Measurements from ENCODE around the gene NOP10.
A peak's percentile ranks its signal among the peaks of the same experiment; 100 is the strongest.
"Not testable (repeated sequence)": the region's sequence is repeated elsewhere in the genome, so short reads cannot be mapped to it uniquely, and the experiment has no call there.

Gene NOP10

GRCh38 chr15:34342737-34343575, at the start of gene NOP10, which contains the start of gene NUTM1:
NOP10 (minus strand) TSS chr15:34343136; CDS start chr15:34343073, 63 bp downstream.
NUTM1 (plus strand) TSS chr15:34343315; CDS start chr15:34343697, 382 bp downstream.
- Histone ChIP-seq H3K4me3 (ENCODE audit: low read depth, low read length, poor library complexity, severe bottlenecking) (peak within 1 kb of the TSS; percentile 79), H3K36me3 (ENCODE audit: insufficient read depth, low read length) (peaks cover 21% of the 10 kb centered on the region), H2AFZ (ENCODE audit: low read length) (peak within 1 kb of the TSS; percentile 95; the same call in 1 of the 2 replicates), H3F3A (ENCODE audit: insufficient read depth, low read length) (0 out of 2 replicates have a peak, but pooled peaks cover 3% of the 10 kb centered on the region), H3K27me3 (ENCODE audit: insufficient read depth, low read length) (peaks cover 1% of the 10 kb centered on the region; the same call in 1 of the 2 replicates), H3K4me2 (ENCODE audit: low read length) (peak within 1 kb of the TSS; percentile 36), H3K4me1 (ENCODE audit: insufficient read depth, low read length, severe bottlenecking) (peaks cover 14% of the 10 kb centered on the region), H3K9me3 (ENCODE audit: low read length) (no peaks in the 10 kb centered on the region), H3K27ac (ENCODE audit: low read depth, low read length, poor library complexity, severe bottlenecking) (peak within 1 kb of the TSS; percentile 37), H3K9ac (ENCODE audit: low read length) (peak within 1 kb of the TSS; percentile 80), H3K9me2 (ENCODE audit: low read depth, low read length) (no peaks in the 10 kb centered on the region), H3K79me2 (ENCODE audit: insufficient read depth, low read length) (peaks cover 7% of the 10 kb centered on the region), H4K20me1 (ENCODE audit: insufficient read depth, low read length) (no peaks in the 10 kb centered on the region)
- TF ChIP-seq CTCF (IDR thresholded peaks at IDR 0.05; ENCODE audit: low read length) (peak; percentile 93), EZH2 (IDR thresholded peaks at IDR 0.05; ENCODE audit: borderline replicate concordance, low read length) (no peak)

GRCh38 chr15:34389594-34390086, 46.7 kb upstream of the NOP10 start:
- H4K20me1 ChIP-seq (ENCODE audit: insufficient read depth, low read length); H3K9me3 ChIP-seq (ENCODE audit: low read length); H3K27ac ChIP-seq (ENCODE audit: low read depth, low read length, poor library complexity, severe bottlenecking); H3K36me3 ChIP-seq (ENCODE audit: insufficient read depth, low read length); H3K9ac ChIP-seq (ENCODE audit: low read length); H3K4me3 ChIP-seq (ENCODE audit: low read depth, low read length, poor library complexity, severe bottlenecking); H2AFZ ChIP-seq (ENCODE audit: low read length); H3K79me2 ChIP-seq (ENCODE audit: insufficient read depth, low read length); H3K4me1 ChIP-seq (ENCODE audit: insufficient read depth, low read length, severe bottlenecking); H3K4me2 ChIP-seq (ENCODE audit: low read length); H3K27me3 ChIP-seq (ENCODE audit: insufficient read depth, low read length); H3K9me2 ChIP-seq (ENCODE audit: low read depth, low read length); H3F3A ChIP-seq (ENCODE audit: insufficient read depth, low read length): not testable (repeated sequence)

- H3K36me3 ChIP-seq (ENCODE audit: insufficient read depth, low read length); H3K27ac ChIP-seq (ENCODE audit: low read depth, low read length, poor library complexity, severe bottlenecking); H3K27me3 ChIP-seq (ENCODE audit: insufficient read depth, low read length); H3K4me2 ChIP-seq (ENCODE audit: low read length); H4K20me1 ChIP-seq (ENCODE audit: insufficient read depth, low read length); H2AFZ ChIP-seq (ENCODE audit: low read length); H3K9ac ChIP-seq (ENCODE audit: low read length); H3K4me1 ChIP-seq (ENCODE audit: insufficient read depth, low read length, severe bottlenecking); H3F3A ChIP-seq (ENCODE audit: insufficient read depth, low read length); H3K9me2 ChIP-seq (ENCODE audit: low read depth, low read length); H3K79me2 ChIP-seq (ENCODE audit: insufficient read depth, low read length); H3K9me3 ChIP-seq (ENCODE audit: low read length); H3K4me3 ChIP-seq (ENCODE audit: low read depth, low read length, poor library complexity, severe bottlenecking): not testable (repeated sequence)
Observed at GRCh38 chr15:34381829-34382521, 39.0 kb upstream of the NOP10 start.

- not testable (repeated sequence) for H3K9me3 ChIP-seq (ENCODE audit: low read length); H3K36me3 ChIP-seq (ENCODE audit: insufficient read depth, low read length); H3K4me3 ChIP-seq (ENCODE audit: low read depth, low read length, poor library complexity, severe bottlenecking); H3K4me2 ChIP-seq (ENCODE audit: low read length); H2AFZ ChIP-seq (ENCODE audit: low read length); H3K27me3 ChIP-seq (ENCODE audit: insufficient read depth, low read length); H3F3A ChIP-seq (ENCODE audit: insufficient read depth, low read length); H3K27ac ChIP-seq (ENCODE audit: low read depth, low read length, poor library complexity, severe bottlenecking); H4K20me1 ChIP-seq (ENCODE audit: insufficient read depth, low read length); H3K79me2 ChIP-seq (ENCODE audit: insufficient read depth, low read length); H3K4me1 ChIP-seq (ENCODE audit: insufficient read depth, low read length, severe bottlenecking); H3K9ac ChIP-seq (ENCODE audit: low read length); H3K9me2 ChIP-seq (ENCODE audit: low read depth, low read length)
Observed at GRCh38 chr15:34380491-34380890, 37.6 kb upstream of the NOP10 start.
